GM18858 (cell line): Measurements from ENCODE around the gene ZC3H10.
"Not testable (repeated sequence)": the region's sequence is repeated elsewhere in the genome, so short reads cannot be mapped to it uniquely, and the experiment has no call there.

Experiments used
- ATAC-seq: cut with Tn5 transposase; IDR thresholded peaks from one replicate; pipeline ENCODE4 v1.9.1; 2021; ENCODE audit not compliant: unreplicated experiment

ZC3H10 gene

GRCh38 chr12:56153678-56154065 is 35.6 kb downstream of the ZC3H10 start:
- ATAC-seq, result no peak

- no peak for ATAC-seq
Measured at GRCh38 chr12:56154246-56154771, 36.2 kb downstream of the ZC3H10 start.

- no peak for ATAC-seq
Measured at GRCh38 chr12:56154818-56155217, 36.8 kb downstream of the ZC3H10 start.

GRCh38 chr12:56155256-56155845 is 37.3 kb downstream of the ZC3H10 start:
- no peak for ATAC-seq

- ATAC-seq, result not testable (repeated sequence)
Measured at GRCh38 chr12:56156464-56157200, 38.6 kb downstream of the ZC3H10 start.

- peak; percentile 30 for ATAC-seq
Measured at GRCh38 chr12:56157201-56158028, 39.3 kb downstream of the ZC3H10 start.

- peak; percentile 74 for ATAC-seq
Measured at GRCh38 chr12:56158029-56158925, 40.2 kb downstream of the ZC3H10 start, which contains the start of gene MYL6. Gene MYL6 (plus strand): TSS chr12:56158359. CDS start chr12:56158402, 43 bp downstream.

- no peak for ATAC-seq
Measured at GRCh38 chr12:56158926-56159461, 40.9 kb downstream of the ZC3H10 start.

- ATAC-seq, result no peak
Measured at GRCh38 chr12:56159482-56160192, 41.6 kb downstream of the ZC3H10 start.

GRCh38 chr12:56160193-56160763 is 42.2 kb downstream of the ZC3H10 start:
- no peak for ATAC-seq

GRCh38 chr12:56160894-56161689 is 43.0 kb downstream of the ZC3H10 start:
- no peak for ATAC-seq

GRCh38 chr12:56161690-56162351 is 43.8 kb downstream of the ZC3H10 start:
- no peak for ATAC-seq

GRCh38 chr12:56162468-56163290 is 44.6 kb downstream of the ZC3H10 start:
- ATAC-seq, result no peak

- ATAC-seq, result no peak
Measured at GRCh38 chr12:56163533-56164344, 45.7 kb downstream of the ZC3H10 start.

GRCh38 chr12:56164345-56164729 is 46.3 kb downstream of the ZC3H10 start:
- ATAC-seq, result no peak

GRCh38 chr12:56165369-56165768 is 47.3 kb downstream of the ZC3H10 start:
- no peak for ATAC-seq
